Hepatocyte (in vitro differentiated cells): ENCODE results near the gene GATAD2A. TPM values are rescaled to one million over a fixed set of nuclear protein-coding genes. Genes with fewer than 3 reads are reported as not detected.
A peak's percentile ranks its signal among the peaks of the same experiment; 100 is the strongest.

Experiments
- DNase-seq: peaks from one replicate; pipeline ENCODE4 v3.0.0-alpha.2; 2016; ENCODE audit warnings: low spot score
- H2AFZ ChIP-seq: fragments of 200-600 bp; sonication (generic); 2 replicates; pipeline ENCODE4 v1.6.0; 2016; ENCODE audit warnings: antibody characterized with exemption, mild to moderate bottlenecking
- H3K27ac ChIP-seq: fragments of 200-600 bp; sonication (generic); 2 replicates; pipeline ENCODE4 v1.5.1; 2016; ENCODE audit warnings: mild to moderate bottlenecking
- H3K27me3 ChIP-seq: fragments of 200-600 bp; sonication (generic); 2 replicates; pipeline ENCODE4 v1.6.1; 2016
- H3K36me3 ChIP-seq: fragments of 200-600 bp; sonication (generic); replicated peaks from 2 replicates; pipeline ENCODE4 v1.5.1; 2016; ENCODE audit warnings: low read depth; ENCODE audit not compliant: insufficient read depth
- H3K4me1 ChIP-seq: fragments of 200-600 bp; sonication (generic); 2 replicates; pipeline ENCODE4 v1.5.1; 2016; ENCODE audit warnings: mild to moderate bottlenecking, moderate library complexity; ENCODE audit not compliant: insufficient read depth
- H3K4me2 ChIP-seq: fragments of 200-600 bp; sonication (generic); 2 replicates; pipeline ENCODE4 v1.6.0; 2016
- H3K4me3 ChIP-seq: fragments of 200-600 bp; sonication (generic); 2 replicates; pipeline ENCODE4 v1.5.1; 2016; ENCODE audit warnings: mild to moderate bottlenecking
- H3K79me2 ChIP-seq: fragments of 200-600 bp; sonication (generic); 2 replicates; pipeline ENCODE4 v1.6.0; 2017; ENCODE audit warnings: mild to moderate bottlenecking
- H3K9me2 ChIP-seq: fragments of 200-600 bp; sonication (generic); replicated peaks from 2 replicates; pipeline ENCODE4 v1.6.0; 2017; ENCODE audit warnings: mild to moderate bottlenecking; ENCODE audit not compliant: insufficient read depth
- H3K9me3 ChIP-seq: fragments of 200-600 bp; sonication (generic); 2 replicates; pipeline ENCODE4 v1.5.1; 2016; ENCODE audit warnings: low read depth, mild to moderate bottlenecking
- H4K20me1 ChIP-seq: fragments of 200-600 bp; sonication (generic); 2 replicates; pipeline ENCODE4 v1.6.0; 2016; ENCODE audit warnings: mild to moderate bottlenecking; ENCODE audit not compliant: insufficient read depth, poor library complexity, severe bottlenecking
- CTCF ChIP-seq: fragments of 200-600 bp; sonication (generic); IDR thresholded peaks from 2 replicates; pipeline ENCODE4 v1.5.1; 2016; ENCODE audit warnings: antibody characterized with exemption, mild to moderate bottlenecking; ENCODE audit not compliant: poor library complexity
- EZH2 ChIP-seq: fragments of 200-600 bp; sonication (generic); IDR thresholded peaks from 2 replicates; pipeline ENCODE4 v1.6.1; 2016; ENCODE audit warnings: antibody characterized with exemption, mild to moderate bottlenecking, borderline replicate concordance
- EZH2phosphoT487 ChIP-seq: fragments of 200-600 bp; sonication (generic); IDR thresholded peaks from one replicate; pipeline ENCODE4 v1.6.1; 2018; ENCODE audit warnings: antibody characterized with exemption, mild to moderate bottlenecking, low read depth, moderate library complexity; ENCODE audit not compliant: unreplicated experiment, severe bottlenecking
- WGBS: methylation state at CpG from one replicate; pipeline ENCODE4 v1.1.6; 2016; ENCODE audit warnings: low lambda C conversion rate; ENCODE audit errors: missing lambda C conversion rate; 5-methylcytosine and 5-hydroxymethylcytosine counted together
- polyA plus RNA-seq: library from polyadenylated mRNA; unstranded; fragments of >200 nt; fragmentation: Nextera tagmentation; extraction: Ambion mirVana; gene quantifications from 2 replicates; pipeline ENCODE4 v1.2.1, GENCODE V29; 2016
- total RNA-seq: library from RNA; depleted of rRNA; stranded (reverse); fragments of >200 nt; gene quantifications from 2 replicates; pipeline ENCODE4 v1.2.3, GENCODE V29; 2014

The GATAD2A gene
- total and polyA plus RNA-seq, 2 experiments from 2014 or later, result 35.3 to 35.7 TPM

GRCh38 chr19:19461671-19462622, 56.5 kb downstream of the GATAD2A start:
- WGBS, result 33% methylated on average over 27 of the region's 27 CpGs

GRCh38 chr19:19463348-19464117, 58.1 kb downstream of the GATAD2A start:
- TF ChIP-seq EZH2phosphoT487 (no peak), CTCF (no peak), EZH2 (no peak)
- H3K27ac ChIP-seq, result peak overlapping the region; percentile 94
- H3K27me3 ChIP-seq, result no peaks in the 10 kb centered on the region
- H4K20me1 ChIP-seq, result peaks cover 17% of the 10 kb centered on the region
- peaks cover 4% of the 10 kb centered on the region for H3K36me3 ChIP-seq
- H3K9me2 ChIP-seq, result no peaks in the 10 kb centered on the region
- no peak overlapping the region for H2AFZ ChIP-seq
- no peak for DNase-seq
- H3K9me3 ChIP-seq, result peaks cover 13% of the 10 kb centered on the region
- peak overlapping the region; percentile 32 for H3K4me2 ChIP-seq
- peaks cover 83% of the 10 kb centered on the region for H3K79me2 ChIP-seq
- 75% methylated on average over 19 of the region's 19 CpGs for WGBS
- no peak overlapping the region for H3K4me3 ChIP-seq
- H3K4me1 ChIP-seq, result peaks cover 48% of the 10 kb centered on the region

More at GRCh38 chr19:19461671-19462622, 56.5 kb downstream of the GATAD2A start:
- Histone ChIP-seq H3K4me2 (peak overlapping the region; percentile 68), H3K4me1 (peaks cover 53% of the 10 kb centered on the region), H3K9me3 (no peaks in the 10 kb centered on the region), H3K27ac (peak overlapping the region; percentile 94), H4K20me1 (peaks cover 22% of the 10 kb centered on the region), H3K4me3 (no peak overlapping the region), H3K79me2 (peaks cover 87% of the 10 kb centered on the region), H3K9me2 (no peaks in the 10 kb centered on the region), H2AFZ (no peak overlapping the region), H3K27me3 (no peaks in the 10 kb centered on the region), H3K36me3 (no peaks in the 10 kb centered on the region)
- TF ChIP-seq EZH2phosphoT487, result no peak
- TF ChIP-seq CTCF, result no peak
- no peak for TF ChIP-seq EZH2
- DNase-seq, result peak; percentile 91

GRCh38 chr19:19464339-19465098, 59.0 kb downstream of the GATAD2A start:
- TF ChIP-seq EZH2phosphoT487, result no peak
- TF ChIP-seq EZH2, result no peak
- no peak for TF ChIP-seq CTCF
- H3K4me2 ChIP-seq, result peak overlapping the region; percentile 55

More at GRCh38 chr19:19464339-19465098, 59.0 kb downstream of the GATAD2A start:
- DNase-seq, result peak; percentile 90
- Histone ChIP-seq H3K9me3 (peaks cover 22% of the 10 kb centered on the region), H3K27ac (peak overlapping the region; percentile 94), H3K27me3 (no peaks in the 10 kb centered on the region), H4K20me1 (peaks cover 14% of the 10 kb centered on the region), H3K4me3 (no peak overlapping the region), H3K36me3 (peaks cover 8% of the 10 kb centered on the region), H3K9me2 (no peaks in the 10 kb centered on the region), H3K79me2 (peaks cover 83% of the 10 kb centered on the region), H3K4me1 (peaks cover 48% of the 10 kb centered on the region), H2AFZ (no peak overlapping the region)
- WGBS, result 32% methylated on average over 13 of the region's 13 CpGs
